Astrocyte (in vitro differentiated cells and primary cell): Measurements from ENCODE around the gene SVIL.
"Not testable (repeated sequence)": the region's sequence is repeated elsewhere in the genome, so short reads cannot be mapped to it uniquely, and the experiment has no call there.

Source experiments
- EZH2 ChIP-seq: IDR thresholded peaks from 2 replicates; pipeline ENCODE4 v1.6.1; 2012; ENCODE audit warnings: mild to moderate bottlenecking, low read length, inconsistent platforms; ENCODE audit not compliant: insufficient read depth
- TF ChIP-seq, protein P1 (sequence below): IDR thresholded peaks from 2 replicates; pipeline ENCODE4 v1.5.1; 2011; ENCODE audit warnings: low read depth, mild to moderate bottlenecking, inconsistent platforms, low read length, moderate library complexity; ENCODE audit not compliant: insufficient read depth

DNA sequence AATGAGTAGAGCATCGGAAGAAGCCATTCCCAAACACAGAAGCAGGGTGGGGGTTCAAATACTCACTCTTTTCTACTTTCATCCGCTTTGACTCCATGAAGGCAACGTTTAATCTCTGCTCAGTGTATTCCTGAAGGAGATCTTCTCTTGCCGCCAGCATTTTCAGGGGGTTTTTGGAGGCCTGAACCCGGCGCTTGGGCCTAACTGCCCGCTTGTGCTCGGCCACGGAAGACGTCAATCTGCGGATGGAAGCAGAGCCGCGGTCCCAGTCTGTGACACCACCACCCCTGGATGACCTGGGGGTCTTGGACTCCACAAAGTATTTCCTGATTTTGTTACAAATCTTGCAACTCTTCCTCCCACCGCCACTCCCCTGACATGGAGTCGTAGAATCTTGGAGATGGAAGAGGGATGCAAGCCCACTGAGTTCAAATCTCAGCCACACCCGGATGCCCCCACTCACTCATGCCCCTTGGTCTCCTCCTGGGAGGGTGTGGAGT, 143.9 kb downstream of the SVIL start:
- not testable (repeated sequence) for TF ChIP-seq EZH2
- TF ChIP-seq, protein P1, sequence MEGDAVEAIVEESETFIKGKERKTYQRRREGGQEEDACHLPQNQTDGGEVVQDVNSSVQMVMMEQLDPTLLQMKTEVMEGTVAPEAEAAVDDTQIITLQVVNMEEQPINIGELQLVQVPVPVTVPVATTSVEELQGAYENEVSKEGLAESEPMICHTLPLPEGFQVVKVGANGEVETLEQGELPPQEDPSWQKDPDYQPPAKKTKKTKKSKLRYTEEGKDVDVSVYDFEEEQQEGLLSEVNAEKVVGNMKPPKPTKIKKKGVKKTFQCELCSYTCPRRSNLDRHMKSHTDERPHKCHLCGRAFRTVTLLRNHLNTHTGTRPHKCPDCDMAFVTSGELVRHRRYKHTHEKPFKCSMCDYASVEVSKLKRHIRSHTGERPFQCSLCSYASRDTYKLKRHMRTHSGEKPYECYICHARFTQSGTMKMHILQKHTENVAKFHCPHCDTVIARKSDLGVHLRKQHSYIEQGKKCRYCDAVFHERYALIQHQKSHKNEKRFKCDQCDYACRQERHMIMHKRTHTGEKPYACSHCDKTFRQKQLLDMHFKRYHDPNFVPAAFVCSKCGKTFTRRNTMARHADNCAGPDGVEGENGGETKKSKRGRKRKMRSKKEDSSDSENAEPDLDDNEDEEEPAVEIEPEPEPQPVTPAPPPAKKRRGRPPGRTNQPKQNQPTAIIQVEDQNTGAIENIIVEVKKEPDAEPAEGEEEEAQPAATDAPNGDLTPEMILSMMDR = not testable (repeated sequence)
